ENCODE data around the gene GPR171.

- TF ChIP-seq SP1 (CRISPR knock-in tag; conservative IDR thresholded peaks at IDR 0.05) (no peak), ERG (CRISPR knock-in tag; IDR thresholded peaks at IDR 0.05) (no peak), NR2C2 (CRISPR knock-in tag; IDR thresholded peaks at IDR 0.05) (no peak)
Observed at GRCh38 chr3:151196434-151196833, 6.6 kb downstream of the GPR171 start.
